ENCODE data around the gene IDI1.
A peak's percentile ranks its signal among the peaks of the same experiment; 100 is the strongest.
"Not testable (repeated sequence)": the region's sequence is repeated elsewhere in the genome, so short reads cannot be mapped to it uniquely, and the experiment has no call there.

Gene IDI1
- 65.9 to 260 (median 163) reads per million in 17 experiments for total RNA-seq

GRCh38 chr10:1048732-1049424 is at the start of gene IDI1:
Gene IDI1, minus strand, starts transcription at chr10:1049119. Its CDS starts 116 bp downstream, at chr10:1049003.
- peak; percentile 99 to 100 (median 99) for DNase-seq

GRCh38 chr10:1097436-1097835 is 48.5 kb upstream of the IDI1 start:
- no peak for DNase-seq

- DNase-seq, result no peak
Measured at GRCh38 chr10:1096287-1096889, 47.5 kb upstream of the IDI1 start.

GRCh38 chr10:1095498-1095897 is 46.6 kb upstream of the IDI1 start:
- no peak for DNase-seq

- DNase-seq, result no peak
Measured at GRCh38 chr10:1094112-1095057, 45.5 kb upstream of the IDI1 start.

- DNase-seq, result no peak
Measured at GRCh38 chr10:1093696-1094095, 44.8 kb upstream of the IDI1 start.

- DNase-seq, result no peak
Measured at GRCh38 chr10:1090696-1091095, 41.8 kb upstream of the IDI1 start.

GRCh38 chr10:1089017-1089689 is 40.2 kb upstream of the IDI1 start:
- no peak for DNase-seq

GRCh38 chr10:1086787-1087186 is 37.9 kb upstream of the IDI1 start:
- DNase-seq, result no peak

GRCh38 chr10:1085258-1085657 is 36.3 kb upstream of the IDI1 start:
- DNase-seq, result no peak

- no peak for DNase-seq
Measured at GRCh38 chr10:1084011-1084950, 35.4 kb upstream of the IDI1 start.

- no peak for DNase-seq
Measured at GRCh38 chr10:1083581-1083980, 34.7 kb upstream of the IDI1 start.

GRCh38 chr10:1078668-1079067 is 29.7 kb upstream of the IDI1 start:
- DNase-seq, result no peak

- DNase-seq, result peak in 3 of 4 experiments; percentile 44 to 51 (median 45)
Measured at GRCh38 chr10:1074748-1075308, 25.9 kb upstream of the IDI1 start.

GRCh38 chr10:1074052-1074747 is 25.3 kb upstream of the IDI1 start:
- peak in 2 of 4 experiments; percentile 11 to 14 for DNase-seq

- no peak for DNase-seq
Measured at GRCh38 chr10:1070919-1071318, 22.0 kb upstream of the IDI1 start.

- DNase-seq, result no peak
Measured at GRCh38 chr10:1068380-1069361, 19.8 kb upstream of the IDI1 start.

GRCh38 chr10:1066734-1067133 is 17.8 kb upstream of the IDI1 start:
- not testable (repeated sequence) for DNase-seq

- DNase-seq, result no peak
Measured at GRCh38 chr10:1064964-1065247, 16.0 kb upstream of the IDI1 start.
